ENCODE measurements around the gene NDUFS8.

GRCh38 chr11:68003846-68004550, 26.5 kb upstream of the NDUFS8 start, which contains the start of gene UNC93B1:
- TF ChIP-seq DR1 (CRISPR knock-in tag; IDR thresholded peaks at IDR 0.05) = no peak
- TF ChIP-seq HNF1B (CRISPR knock-in tag; IDR thresholded peaks at IDR 0.05) = no peak
- TF ChIP-seq GLI4 (CRISPR knock-in tag; IDR thresholded peaks at IDR 0.05; ENCODE audit: borderline replicate concordance) = no peak
- TF ChIP-seq POLR2A (IDR thresholded peaks at IDR 0.05; ENCODE audit: insufficient read depth in 1 of 2, low read depth in 2 of 2, low read length in 2 of 2) = no peak
- TF ChIP-seq ZNF274 (CRISPR knock-in tag; IDR thresholded peaks at IDR 0.05) = 0 out of 2 replicates have a peak, but pooled peaks have one; percentile 20
- no peak for TF ChIP-seq SMARCC2 (IDR thresholded peaks at IDR 0.05)
- no peak for TF ChIP-seq ZSCAN29 (CRISPR knock-in tag; conservative IDR thresholded peaks at IDR 0.05)
- TF ChIP-seq ZNF644 (CRISPR knock-in tag; IDR thresholded peaks at IDR 0.05; ENCODE audit: low read depth) = no peak
- no peak; the same call in 1 of the 2 replicates for TF ChIP-seq MEIS2 (CRISPR knock-in tag; IDR thresholded peaks at IDR 0.05)
